LNCaP clone FGC (cell line): Measurements from ENCODE around the gene CKM.

ENCODE experiments used
- DNase-seq: peaks from one replicate; pipeline ENCODE4 v3.0.0-alpha.2; 2011; ENCODE audit warnings: low read depth
- H3K4me3 ChIP-seq: 2 replicates; pipeline ENCODE4 v1.5.1; 2011; ENCODE audit warnings: mild to moderate bottlenecking, low read depth, low read length, control low read depth
- CTCF ChIP-seq: IDR thresholded peaks from 2 replicates; pipeline ENCODE4 v1.5.1; 2012; ENCODE audit warnings: mild to moderate bottlenecking; ENCODE audit not compliant: control insufficient read depth, insufficient read depth; ENCODE audit errors: extremely low read depth

CKM gene

GRCh38 chr19:45302416-45302815 lies 20.3 kb downstream of the CKM start:
- H3K4me3 ChIP-seq = no peak overlapping the region
- no peak for DNase-seq
- TF ChIP-seq CTCF = no peak

GRCh38 chr19:45299719-45300118 lies 23.0 kb downstream of the CKM start:
- no peak overlapping the region for H3K4me3 ChIP-seq
- DNase-seq = no peak
- no peak for TF ChIP-seq CTCF

- no peak overlapping the region for H3K4me3 ChIP-seq
- no peak for DNase-seq
- TF ChIP-seq CTCF = no peak
These were observed 24.4 kb downstream of the CKM start for GRCh38 chr19:45298264-45298663.

- TF ChIP-seq CTCF = no peak
- DNase-seq = no peak
- no peak overlapping the region for H3K4me3 ChIP-seq
These were observed 25.0 kb downstream of the CKM start for GRCh38 chr19:45297674-45298073.

GRCh38 chr19:45296355-45296754 lies 26.3 kb downstream of the CKM start:
- DNase-seq = no peak
- H3K4me3 ChIP-seq = no peak overlapping the region
- TF ChIP-seq CTCF = no peak

GRCh38 chr19:45295873-45296272 lies 26.8 kb downstream of the CKM start:
- H3K4me3 ChIP-seq = no peak overlapping the region
- TF ChIP-seq CTCF = no peak
- DNase-seq = no peak

- no peak for TF ChIP-seq CTCF
- H3K4me3 ChIP-seq = no peak overlapping the region
- DNase-seq = no peak
These were observed 28.2 kb downstream of the CKM start for GRCh38 chr19:45294291-45295029.
